ENCODE data around the gene JAK1. TPM values are rescaled to one million over a fixed set of nuclear protein-coding genes. Genes with fewer than 3 reads are reported as not detected.
A peak's percentile ranks its signal among the peaks of the same experiment; 100 is the strongest.

Gene JAK1
- total RNA-seq, 1 donor from 2014 or later = 80.7 TPM

- peaks cover 85% of the 10 kb centered on the region for H3K79me2 ChIP-seq (ENCODE audit: insufficient read depth, low read length)
- H3K27me3 ChIP-seq (ENCODE audit: insufficient read depth, low read length) = no peaks in the 10 kb centered on the region
- no peaks in the 10 kb centered on the region for H3K27me3 Mint-ChIP-seq (ENCODE audit: low read depth, unreplicated experiment)
- TF ChIP-seq EZH2 (IDR thresholded peaks at IDR 0.05; ENCODE audit: insufficient read depth, low read length) (no peak), CTCF (IDR thresholded peaks at IDR 0.05; ENCODE audit: insufficient read depth, low read depth, low read length) (no peak)
- no peaks in the 10 kb centered on the region for H3K36me3 Mint-ChIP-seq (ENCODE audit: low read depth, unreplicated experiment)
- FAIRE-seq (no peak), DNase-seq (ENCODE audit: low read depth) (no peak)
- H3K4me2 ChIP-seq (ENCODE audit: low read length) = peak overlapping the region; percentile 73
- H3K4me1 ChIP-seq (ENCODE audit: insufficient read depth, low read length) = peaks cover 52% of the 10 kb centered on the region
- no peaks in the 10 kb centered on the region for H3K9me3 ChIP-seq (ENCODE audit: insufficient read depth, low read depth, low read length)
- no peaks in the 10 kb centered on the region for H3K36me3 ChIP-seq (ENCODE audit: insufficient read depth, low read length)
- H3K4me3 ChIP-seq (ENCODE audit: insufficient read depth, low read depth, low read length) = no peak overlapping the region
- H4K20me1 ChIP-seq (ENCODE audit: insufficient read depth, low read length) = peaks cover 9% of the 10 kb centered on the region
- peak overlapping the region; percentile 70 for H3K9ac ChIP-seq (ENCODE audit: low read length)
- no peak overlapping the region for H2AFZ ChIP-seq (ENCODE audit: low read depth, low read length)
- peak overlapping the region; percentile 93 for H3K27ac ChIP-seq (ENCODE audit: low read depth, low read length)
- no peaks in the 10 kb centered on the region for H3K9me3 Mint-ChIP-seq (ENCODE audit: unreplicated experiment)
- peak overlapping the region; percentile 92 for H3K27ac Mint-ChIP-seq (ENCODE audit: unreplicated experiment)
- H3K4me1 Mint-ChIP-seq (ENCODE audit: low read depth, unreplicated experiment) = peaks cover 34% of the 10 kb centered on the region
- H3K4me3 Mint-ChIP-seq (ENCODE audit: unreplicated experiment) = peak overlapping the region; percentile 47
These were observed 48.4 kb downstream of the JAK1 start for GRCh38 chr1:64917907-64918306.

- Mint-ChIP-seq H3K27ac (ENCODE audit: unreplicated experiment) (peak overlapping the region; percentile 92), H3K27me3 (ENCODE audit: low read depth, unreplicated experiment) (no peaks in the 10 kb centered on the region), H3K4me1 (ENCODE audit: low read depth, unreplicated experiment) (peaks cover 37% of the 10 kb centered on the region), H3K36me3 (ENCODE audit: low read depth, unreplicated experiment) (no peaks in the 10 kb centered on the region), H3K4me3 (ENCODE audit: unreplicated experiment) (peak overlapping the region; percentile 47), H3K9me3 (ENCODE audit: unreplicated experiment) (no peaks in the 10 kb centered on the region)
- no peaks in the 10 kb centered on the region for H3K9me3 ChIP-seq (ENCODE audit: insufficient read depth, low read depth, low read length)
- H3K79me2 ChIP-seq (ENCODE audit: insufficient read depth, low read length) = peaks cover 85% of the 10 kb centered on the region
- peaks cover 53% of the 10 kb centered on the region for H3K4me1 ChIP-seq (ENCODE audit: insufficient read depth, low read length)
- no peaks in the 10 kb centered on the region for H3K27me3 ChIP-seq (ENCODE audit: insufficient read depth, low read length)
- H3K4me3 ChIP-seq (ENCODE audit: insufficient read depth, low read depth, low read length) = peak overlapping the region; percentile 27
- FAIRE-seq (peak; percentile 99), DNase-seq (ENCODE audit: low read depth) (peak; percentile 99)
- TF ChIP-seq EZH2 (IDR thresholded peaks at IDR 0.05; ENCODE audit: insufficient read depth, low read length) (no peak), CTCF (IDR thresholded peaks at IDR 0.05; ENCODE audit: insufficient read depth, low read depth, low read length) (no peak)
- H3K36me3 ChIP-seq (ENCODE audit: insufficient read depth, low read length) = no peaks in the 10 kb centered on the region
- H4K20me1 ChIP-seq (ENCODE audit: insufficient read depth, low read length) = peaks cover 9% of the 10 kb centered on the region
- H2AFZ ChIP-seq (ENCODE audit: low read depth, low read length) = no peak overlapping the region
- H3K9ac ChIP-seq (ENCODE audit: low read length) = peak overlapping the region; percentile 70
- peak overlapping the region; percentile 73 for H3K4me2 ChIP-seq (ENCODE audit: low read length)
- peak overlapping the region; percentile 93 for H3K27ac ChIP-seq (ENCODE audit: low read depth, low read length)
These were observed 49.0 kb downstream of the JAK1 start for GRCh38 chr1:64917328-64917861.
